DND-41 (cell line): ENCODE data around the gene PNKD.

Source experiments
- ATAC-seq: fragments of 200-7000 bp; cut with Tn5 transposase; 3 replicates; pipeline ENCODE4 v1.9.1; 2021; ENCODE audit warnings: low read depth; ENCODE audit not compliant: insufficient read depth
- DNase-seq: peaks from one replicate; pipeline ENCODE4 v3.0.0-alpha.2; 2020
- H2AFZ ChIP-seq: 2 replicates; pipeline ENCODE4 v1.6.0; 2012; ENCODE audit warnings: low read depth, low read length
- H3K27ac ChIP-seq: 2 replicates; pipeline ENCODE4 v1.5.1; 2012; ENCODE audit warnings: low read length, inconsistent platforms
- H3K27me3 ChIP-seq: fragments of 200-600 bp; sonication (generic); 2 replicates; pipeline ENCODE4 v1.6.0; 2012; ENCODE audit warnings: low read length, mild to moderate bottlenecking, inconsistent platforms; ENCODE audit not compliant: insufficient read depth, poor library complexity
- H3K36me3 ChIP-seq: 2 replicates; pipeline ENCODE4 v1.5.1; 2012; ENCODE audit warnings: low read length, inconsistent platforms; ENCODE audit not compliant: insufficient read depth
- H3K4me1 ChIP-seq: 2 replicates; pipeline ENCODE4 v1.5.1; 2012; ENCODE audit warnings: mild to moderate bottlenecking, low read length; ENCODE audit not compliant: insufficient read depth
- H3K4me2 ChIP-seq: 2 replicates; pipeline ENCODE4 v1.6.0; 2012; ENCODE audit warnings: mild to moderate bottlenecking, moderate library complexity, low read length, inconsistent platforms; ENCODE audit not compliant: insufficient read depth
- H3K4me3 ChIP-seq, 2 experiments: fragments of 200-600 bp in 1 of 2; shearing (Covaris generic) in 1 of 2; 2 replicates each; pipeline ENCODE4 v1.5.1; 2012 to 2016; ENCODE audit warnings: inconsistent platforms in 2 of 2, low read length in 2 of 2, mild to moderate bottlenecking in 2 of 2, low read depth in 1 of 2, moderate library complexity in 1 of 2
- H3K79me2 ChIP-seq: 2 replicates; pipeline ENCODE4 v1.6.0; 2012; ENCODE audit warnings: low read length, inconsistent platforms; ENCODE audit not compliant: insufficient read depth
- H3K9ac ChIP-seq: 2 replicates; pipeline ENCODE4 v1.6.0; 2012; ENCODE audit warnings: low read depth, mild to moderate bottlenecking, inconsistent platforms, low read length, moderate library complexity
- H3K9me3 ChIP-seq: 2 replicates; pipeline ENCODE4 v1.5.1; 2012; ENCODE audit warnings: low read length, moderate library complexity, mild to moderate bottlenecking, inconsistent platforms; ENCODE audit not compliant: insufficient read depth, severe bottlenecking
- H4K20me1 ChIP-seq: 2 replicates; pipeline ENCODE4 v1.6.0; 2012; ENCODE audit warnings: low read length; ENCODE audit not compliant: insufficient read depth
- CTCF ChIP-seq: IDR thresholded peaks from 2 replicates; pipeline ENCODE4 v1.5.1; 2012; ENCODE audit warnings: borderline replicate concordance, low read length, moderate library complexity, mild to moderate bottlenecking; ENCODE audit not compliant: poor library complexity, severe bottlenecking; ENCODE audit errors: extremely low read depth
- EZH2 ChIP-seq: IDR thresholded peaks from 3 replicates; pipeline ENCODE4 v1.6.1; 2012; ENCODE audit warnings: borderline replicate concordance, low read depth, mild to moderate bottlenecking, moderate library complexity, low read length, inconsistent platforms; ENCODE audit not compliant: severe bottlenecking

PNKD gene

GRCh38 chr2:218264773-218265561, 5.4 kb upstream of the PNKD start:
- Histone ChIP-seq H3K27ac (no peak overlapping the region), H3K79me2 (peaks cover 24% of the 10 kb centered on the region), H4K20me1 (peaks cover 31% of the 10 kb centered on the region), H2AFZ (no peak overlapping the region), H3K36me3 (peaks cover 50% of the 10 kb centered on the region), H3K27me3 (no peaks in the 10 kb centered on the region), H3K9ac (no peak overlapping the region), H3K4me1 (peaks cover 20% of the 10 kb centered on the region), H3K4me3 (no peak overlapping the region), H3K9me3 (no peaks in the 10 kb centered on the region), H3K4me2 (no peak overlapping the region)
- ATAC-seq, result no peak
- TF ChIP-seq EZH2 (no peak), CTCF (no peak)
- no peak for DNase-seq

- TF ChIP-seq EZH2, result no peak
- TF ChIP-seq CTCF, result no peak
- Histone ChIP-seq H3K27ac (no peak overlapping the region), H3K9me3 (no peaks in the 10 kb centered on the region), H3K9ac (no peak overlapping the region), H4K20me1 (peaks cover 31% of the 10 kb centered on the region), H3K4me2 (no peak overlapping the region), H2AFZ (no peak overlapping the region), H3K36me3 (peaks cover 50% of the 10 kb centered on the region), H3K4me1 (peaks cover 20% of the 10 kb centered on the region), H3K4me3 (no peak overlapping the region), H3K27me3 (no peaks in the 10 kb centered on the region), H3K79me2 (peaks cover 27% of the 10 kb centered on the region)
- DNase-seq (no peak), ATAC-seq (no peak)
Observed at GRCh38 chr2:218265626-218266025, 4.7 kb upstream of the PNKD start.

- Histone ChIP-seq H3K27me3 (no peaks in the 10 kb centered on the region), H3K9ac (no peak overlapping the region), H3K9me3 (no peaks in the 10 kb centered on the region), H3K4me1 (peaks cover 26% of the 10 kb centered on the region), H2AFZ (no peak overlapping the region), H3K27ac (no peak overlapping the region), H4K20me1 (peaks cover 31% of the 10 kb centered on the region), H3K79me2 (peaks cover 35% of the 10 kb centered on the region), H3K4me3 (no peak overlapping the region), H3K4me2 (0 out of 2 replicates have a peak overlapping the region, but pooled peaks have one; percentile 6), H3K36me3 (peaks cover 50% of the 10 kb centered on the region)
- ATAC-seq (no peak), DNase-seq (no peak)
- TF ChIP-seq EZH2 (no peak), CTCF (no peak)
Observed at GRCh38 chr2:218266316-218266979, 3.9 kb upstream of the PNKD start.
